Mammary epithelial cell (primary cell): Measurements from ENCODE around the gene CTNNBIP1.

Experiments used
- EZH2 ChIP-seq: IDR thresholded peaks from 2 replicates; pipeline ENCODE4 v1.6.1; 2012; ENCODE audit warnings: low read length, inconsistent platforms, borderline replicate concordance
- TF ChIP-seq, protein P1 (sequence below), 2 donors: IDR thresholded peaks in 1 of 2; conservative IDR thresholded peaks in 1 of 2; 2 replicates each; pipeline ENCODE4 v1.5.1; 2011 to 2012; ENCODE audit warnings: inconsistent platforms in 2 of 2, low read length in 2 of 2, mild to moderate bottlenecking in 2 of 2, control low read depth in 1 of 2, low read depth in 1 of 2; ENCODE audit not compliant: insufficient read depth in 1 of 2; ENCODE audit errors: extremely low read depth in 1 of 2

DNA sequence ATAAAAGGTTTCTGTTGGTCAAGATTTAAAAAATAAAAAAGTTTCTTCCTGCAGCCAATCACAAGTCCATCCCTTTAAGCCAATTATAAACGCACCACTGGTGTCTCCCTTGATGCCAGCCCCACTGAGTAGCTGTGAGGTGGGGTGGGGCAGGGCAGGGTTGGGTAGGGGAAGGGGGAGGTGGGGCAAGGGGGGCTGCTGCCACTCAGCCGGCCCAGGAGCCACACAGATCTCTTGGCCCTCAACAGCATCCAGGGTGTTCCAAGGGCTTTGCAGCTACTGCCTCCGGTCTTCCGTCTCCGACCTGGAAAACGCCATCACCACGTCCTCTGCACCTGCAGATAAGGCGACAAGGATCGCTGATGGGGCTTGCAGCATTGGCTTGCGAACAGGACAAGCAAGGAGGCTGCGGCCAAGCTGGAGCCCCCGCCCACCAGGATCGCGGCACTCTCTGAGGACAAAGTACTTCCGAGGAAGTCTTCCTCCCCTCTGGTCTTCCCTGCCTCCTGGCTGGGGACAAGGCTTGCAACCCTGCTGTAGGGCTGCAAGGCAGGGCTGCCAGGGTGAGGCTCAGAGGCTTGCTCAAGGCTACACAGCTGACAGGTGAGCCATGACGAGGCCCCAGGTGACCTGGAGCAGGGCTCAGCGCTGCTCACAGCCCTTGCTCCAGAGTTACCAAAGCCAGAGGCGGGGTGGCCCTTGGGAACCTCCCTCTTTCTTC is 59.5 kb downstream of the CTNNBIP1 start:
- TF ChIP-seq, protein P1, sequence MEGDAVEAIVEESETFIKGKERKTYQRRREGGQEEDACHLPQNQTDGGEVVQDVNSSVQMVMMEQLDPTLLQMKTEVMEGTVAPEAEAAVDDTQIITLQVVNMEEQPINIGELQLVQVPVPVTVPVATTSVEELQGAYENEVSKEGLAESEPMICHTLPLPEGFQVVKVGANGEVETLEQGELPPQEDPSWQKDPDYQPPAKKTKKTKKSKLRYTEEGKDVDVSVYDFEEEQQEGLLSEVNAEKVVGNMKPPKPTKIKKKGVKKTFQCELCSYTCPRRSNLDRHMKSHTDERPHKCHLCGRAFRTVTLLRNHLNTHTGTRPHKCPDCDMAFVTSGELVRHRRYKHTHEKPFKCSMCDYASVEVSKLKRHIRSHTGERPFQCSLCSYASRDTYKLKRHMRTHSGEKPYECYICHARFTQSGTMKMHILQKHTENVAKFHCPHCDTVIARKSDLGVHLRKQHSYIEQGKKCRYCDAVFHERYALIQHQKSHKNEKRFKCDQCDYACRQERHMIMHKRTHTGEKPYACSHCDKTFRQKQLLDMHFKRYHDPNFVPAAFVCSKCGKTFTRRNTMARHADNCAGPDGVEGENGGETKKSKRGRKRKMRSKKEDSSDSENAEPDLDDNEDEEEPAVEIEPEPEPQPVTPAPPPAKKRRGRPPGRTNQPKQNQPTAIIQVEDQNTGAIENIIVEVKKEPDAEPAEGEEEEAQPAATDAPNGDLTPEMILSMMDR (conservative IDR thresholded peaks at IDR 0.05 in 1 of 2, IDR thresholded peaks at IDR 0.05 in 1 of 2; ENCODE audit: extremely low read depth in 1 of 2, insufficient read depth in 1 of 2, low read depth in 1 of 2, low read length in 2 of 2) = no peak
- TF ChIP-seq EZH2 = no peak
